GM13977 (cell line): ENCODE data around the gene SLAMF6.
"Not testable (repeated sequence)": the region's sequence is repeated elsewhere in the genome, so short reads cannot be mapped to it uniquely, and the experiment has no call there.

Experiments used
- DNase-seq: peaks from one replicate; pipeline ENCODE4 v3.0.0; 2012; ENCODE audit warnings: low spot score
- CTCF ChIP-seq: IDR thresholded peaks from 2 replicates; pipeline ENCODE4 v1.5.1; 2012; ENCODE audit warnings: mild to moderate bottlenecking, control low read depth; ENCODE audit not compliant: insufficient read depth; ENCODE audit errors: extremely low read depth, missing control alignments
- in situ Hi-C: fragments of 300-500 bp; cut with MboI; formaldehyde crosslinking; loops from one replicate; pipeline ENCODE4 v1.12.0; 2022; ENCODE audit warnings: low sequenced_read_pairs, low pct_unique_long_range_greater_than_20kb, mixed read lengths, inconsistent platforms; ENCODE audit not compliant: unreplicated experiment

Gene SLAMF6

DNA sequence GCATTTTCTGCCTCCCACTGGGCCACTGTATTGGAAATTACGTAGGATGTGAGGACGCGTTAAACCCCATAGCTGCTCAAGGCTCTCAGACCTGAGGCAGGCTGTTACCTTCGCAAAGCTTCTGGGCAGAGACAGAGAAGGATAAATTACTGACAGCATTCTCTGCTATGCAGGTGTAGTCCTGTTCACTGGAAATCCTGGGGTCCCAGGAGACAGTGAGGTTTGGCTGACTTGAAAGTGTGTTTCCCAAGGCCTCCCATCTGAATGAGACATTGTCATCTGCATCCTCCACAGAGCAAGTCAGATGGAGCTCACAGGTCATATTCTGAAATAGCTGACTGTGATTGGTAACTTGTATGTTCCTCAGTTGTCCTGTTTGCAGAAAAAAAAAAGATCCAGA, 32.0 kb downstream of the SLAMF6 start:
- in situ Hi-C loops = no loop called here
- no peak for TF ChIP-seq CTCF
- no peak for DNase-seq

DNA sequence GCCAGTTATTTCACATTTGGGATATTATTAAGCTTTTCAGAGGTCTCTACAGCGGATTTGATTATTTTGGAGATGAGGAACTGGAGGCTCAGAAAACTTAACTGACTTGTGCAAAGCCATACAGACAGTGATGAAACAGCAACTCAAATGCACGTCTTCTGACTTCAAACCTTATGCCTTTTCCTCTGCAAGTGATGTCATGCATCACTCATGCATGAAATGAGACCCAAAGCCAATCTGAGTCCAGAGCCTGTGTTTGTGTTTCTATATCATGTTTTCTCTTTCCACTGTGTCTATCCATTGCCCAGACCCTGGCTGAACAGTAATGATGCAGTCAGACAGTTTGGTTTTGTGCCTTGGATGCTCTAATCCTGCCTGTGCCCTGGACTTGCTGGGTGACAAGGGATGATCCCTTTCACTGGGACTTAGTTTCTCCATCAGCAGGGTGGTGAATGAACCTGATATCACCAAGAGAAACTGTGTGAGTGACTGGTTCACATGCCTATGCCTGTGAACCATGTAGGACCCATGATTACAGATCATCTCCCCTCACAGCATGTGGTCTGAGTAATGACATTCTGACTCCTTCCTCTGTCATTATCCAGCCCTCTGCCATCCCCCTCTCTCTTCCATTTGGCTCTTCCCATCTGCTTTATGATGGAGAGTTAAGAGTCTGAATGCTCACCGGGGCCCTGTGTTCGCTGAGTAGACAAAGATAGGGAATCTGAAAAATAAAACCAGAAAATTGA, 33.4 kb downstream of the SLAMF6 start:
- in situ Hi-C loops = no loop called here
- no peak for DNase-seq
- TF ChIP-seq CTCF = no peak

- DNase-seq = no peak
- no peak for TF ChIP-seq CTCF
- in situ Hi-C loops = no loop called here
These were observed 34.6 kb downstream of the SLAMF6 start for GRCh38 chr1:160488347-160489058.

- no peak for DNase-seq
- TF ChIP-seq CTCF = no peak
- in situ Hi-C loops = no loop called here
These were observed 36.6 kb downstream of the SLAMF6 start for GRCh38 chr1:160486453-160486852.

- in situ Hi-C loops = no loop called here
- TF ChIP-seq CTCF = no peak
- DNase-seq = no peak
These were observed 39.4 kb downstream of the SLAMF6 start for GRCh38 chr1:160483505-160484185.

DNA sequence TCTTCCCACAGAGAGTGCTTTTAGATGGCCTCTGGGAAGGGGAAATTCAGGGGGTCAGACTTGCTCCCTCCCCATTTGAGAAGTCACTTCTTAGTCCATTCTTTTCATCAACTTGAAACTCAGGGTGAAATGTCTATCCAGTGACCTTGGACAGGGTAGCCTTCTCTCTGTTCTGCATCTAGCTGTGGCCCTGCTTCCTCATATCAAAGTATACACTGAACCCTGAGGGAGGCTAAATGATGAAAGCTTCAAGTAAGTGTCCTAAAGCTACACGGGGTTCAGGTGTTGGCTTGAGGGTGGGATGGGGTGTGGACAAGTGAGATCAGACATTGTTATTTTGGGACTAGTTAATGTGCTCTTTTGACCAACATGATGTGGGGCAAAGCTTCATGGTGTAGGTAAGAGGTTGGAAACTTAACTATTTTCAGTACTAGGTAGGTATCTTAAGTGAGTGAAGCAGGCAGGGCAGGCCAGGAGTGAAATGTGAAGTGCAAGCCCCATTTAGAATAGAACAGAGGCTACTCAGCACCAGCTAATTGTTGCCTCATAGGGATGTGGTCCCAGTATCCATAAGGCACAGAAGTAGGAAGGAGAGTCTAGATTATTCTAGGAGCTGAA, 41.0 kb downstream of the SLAMF6 start:
- no peak for DNase-seq
- no peak for TF ChIP-seq CTCF
- in situ Hi-C loops = no loop called here

DNA sequence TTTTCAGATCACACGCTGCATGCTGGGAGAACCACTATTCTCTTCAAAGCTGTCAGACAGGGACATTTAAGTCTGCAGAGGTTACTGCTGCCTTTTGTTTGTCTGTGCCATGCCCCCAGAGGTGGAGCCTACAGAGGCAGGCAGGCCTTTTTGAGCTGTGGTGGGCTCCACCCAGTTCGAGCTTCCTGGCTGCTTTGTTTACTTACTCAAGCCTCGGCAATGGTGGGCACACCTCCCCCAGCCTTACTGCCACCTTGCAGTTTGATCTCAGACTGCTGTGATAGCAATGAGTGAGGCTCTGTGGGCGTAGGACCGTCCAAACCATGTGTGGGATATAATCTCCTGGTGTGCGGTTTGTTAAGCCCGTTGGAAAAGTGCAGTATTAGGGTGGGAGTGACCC, 42.3 kb downstream of the SLAMF6 start:
- in situ Hi-C loops, DNase-seq: not testable (repeated sequence)

DNA sequence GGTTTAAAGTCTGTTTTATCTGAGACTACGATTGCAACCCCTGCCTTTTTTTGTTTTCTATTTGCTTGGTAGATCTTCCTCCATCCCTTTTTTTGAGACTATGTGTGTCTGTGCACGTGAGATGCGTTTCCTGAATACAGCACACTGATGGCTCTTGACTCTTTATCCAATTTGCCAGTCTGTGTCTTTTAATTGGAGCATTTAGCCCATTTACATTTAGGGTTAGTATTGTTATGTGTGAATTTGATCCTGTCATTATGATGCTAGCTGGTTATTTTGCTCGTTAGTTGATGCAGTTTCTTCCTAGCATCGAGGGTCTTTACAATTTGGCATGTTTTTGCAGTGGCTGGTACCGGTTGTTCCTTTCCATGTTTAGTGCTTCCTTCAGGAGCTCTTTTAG, 44.0 kb downstream of the SLAMF6 start:
- DNase-seq, in situ Hi-C loops: not testable (repeated sequence)
